Adrenal gland (tissue), 12 donors: ENCODE measurements around the gene ILF2. TPM values are rescaled to one million over a fixed set of nuclear protein-coding genes. Genes with fewer than 3 reads are reported as not detected.
"Not testable (repeated sequence)": the region's sequence is repeated elsewhere in the genome, so short reads cannot be mapped to it uniquely, and the experiment has no call there.

Experiments used
- DNase-seq, 7 donors: peaks; one replicate each; pipeline ENCODE4 v3.0.0-alpha.2; 2019 to 2020
- H3K27ac ChIP-seq, 5 donors: fragments of 200-600 bp; sonication (generic) in 4 of 5; 1 replicate in 3 of 5; 2 replicates in 2 of 5; pipeline versions ENCODE4 v1.5.1 to v1.8.0; 2016 to 2020; ENCODE audit warnings: mild to moderate bottlenecking in 1 of 5
- H3K27me3 ChIP-seq: fragments of 200-600 bp; 2 replicates; pipeline ENCODE4 v1.8.0; 2021
- H3K36me3 ChIP-seq, 2 donors: fragments of 200-600 bp; replicated peaks in 1 of 2; 1 replicate in 1 of 2; 2 replicates in 1 of 2; pipeline versions ENCODE4 v1.5.1 to v1.8.0; 2018 to 2022
- H3K4me1 ChIP-seq, 2 donors: fragments of 200-600 bp; replicated peaks in 1 of 2; 1 replicate in 1 of 2; 2 replicates in 1 of 2; pipeline versions ENCODE4 v1.5.1 to v1.8.0; 2018 to 2021
- H3K4me3 ChIP-seq, 4 donors: fragments of 200-600 bp; sonication (generic) in 3 of 4; one replicate each; pipeline ENCODE4 v1.5.1; 2016 to 2018
- H3K9me3 ChIP-seq, 3 donors: fragments of 200-600 bp; sonication (generic) in 1 of 3; replicated peaks in 1 of 3; 1 replicate in 2 of 3; 2 replicates in 1 of 3; pipeline versions ENCODE4 v1.5.1 to v1.8.0; 2016 to 2021
- CTCF ChIP-seq, 6 experiments: fragments of 450-650 bp in 4 of 6; fragments of 200-600 bp in 2 of 6; sonication (generic) in 1 of 6; IDR thresholded peaks; 1 replicate in 5 of 6; 2 replicates in 1 of 6; pipeline versions ENCODE4 v1.5.1 to v1.8.0; 2016 to 2021; ENCODE audit warnings: antibody characterized with exemption in 6 of 6, mild to moderate bottlenecking in 2 of 6, moderate library complexity in 1 of 6
- POLR2A ChIP-seq, 2 donors: fragments of 450-650 bp; IDR thresholded peaks; one replicate each; pipeline ENCODE4 v1.6.1; 2017; ENCODE audit warnings: antibody characterized with exemption in 2 of 2, mild to moderate bottlenecking in 2 of 2, moderate library complexity in 1 of 2
- WGBS, 4 donors: extraction: QIAGEN DNeasy Blood & Tissue Kit in 2 of 4; methylation state at CpG; one replicate each; pipeline versions ENCODE4 v1.1.5 to v1.1.7; 2013 to 2017; 5-methylcytosine and 5-hydroxymethylcytosine counted together
- intact Hi-C, 2 donors: fragments of 100-400 bp; cut with DNase I; formaldehyde crosslinking; loops; one replicate each; pipeline versions ENCODE4 v1.14.1 to v1.15.0; 2022 to 2023
- polyA plus RNA-seq, 3 donors: library from polyadenylated mRNA; stranded (reverse); fragments of 200-250 nt in 2 of 3; fragments of 350-450 nt in 1 of 3; fragmentation: Illumina TruSeq in 1 of 3; extraction: RNeasy Lipid Tissue Mini Kit (QIAGEN cat#74804) in 1 of 3; gene quantifications; one replicate each; pipeline ENCODE4 v1.2.3, GENCODE V29; 2013 to 2014
- total RNA-seq, 9 donors: library from RNA; depleted of rRNA in 4 of 9; stranded (reverse); fragments of >200 nt in 4 of 9; fragments of 120-200 nt in 1 of 9; fragmentation: NEBNext Ultra II Directional in 1 of 9; extraction: Animal tissue kit (Norgen Biotek cat#: 25700) in 1 of 9; gene quantifications; one replicate each; pipeline versions ENCODE4 v1.1.0 to v1.2.4, GENCODE V29; 2013 to 2023
- donor health status: healthy with polysubstance abuse.
- donor health status: Bipolar disorder and iron deficiency.
- donor health status: DM: yes; HTN: yes; CAD: no.
- donor health status: DM: no; HTN: no; CAD: no.
- donor health status: DM: no; HTN: no; CAD: no.
- donor health status: DM: yes; HTN: yes; CAD: no.

Gene ILF2
- total and polyA plus RNA-seq, 12 donors: 42.2 to 397 (median 105) TPM

DNA sequence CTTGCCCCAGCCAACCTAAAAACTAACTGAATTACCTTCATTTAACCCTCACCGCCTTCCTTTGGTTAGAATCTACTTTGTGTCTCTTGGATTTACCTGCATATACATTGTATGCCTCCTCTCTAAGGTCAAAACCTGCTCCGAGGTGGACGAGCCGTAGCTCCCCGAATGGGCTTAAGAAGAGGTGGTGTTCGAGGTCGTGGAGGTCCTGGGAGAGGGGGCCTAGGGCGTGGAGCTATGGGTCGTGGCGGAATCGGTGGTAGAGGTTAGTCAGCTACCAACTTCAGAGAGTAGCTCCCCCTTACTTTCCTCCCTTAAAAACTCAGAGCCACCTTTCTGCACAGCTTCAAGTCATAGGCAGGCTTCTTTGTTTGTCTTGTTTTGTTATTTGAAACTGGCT is 27.7 kb downstream of the ILF2 start:
- Histone ChIP-seq H3K9me3 (no peaks in the 10 kb centered on the region), H3K4me3 (no peak overlapping the region), H3K27ac (no peak overlapping the region), H3K4me1 (peaks cover 5 to 17% of the 10 kb centered on the region in 2 donors), H3K27me3 (no peaks in the 10 kb centered on the region), H3K36me3 (peaks cover 0 to 83% of the 10 kb centered on the region in 2 donors)
- WGBS, 4 donors: 89 to 92% (median 91%) methylated on average over 11 of the region's 11 CpGs
- DNase-seq: no peak
- intact Hi-C loops: no loop called here
- TF ChIP-seq CTCF (IDR thresholded peaks at IDR 0.05) (no peak), POLR2A (IDR thresholded peaks at IDR 0.05) (no peak)

- no peak overlapping the region for H3K4me3 ChIP-seq
- intact Hi-C loops: no loop called here
- no peak for DNase-seq
- no peak overlapping the region for H3K27ac ChIP-seq
- TF ChIP-seq POLR2A (IDR thresholded peaks at IDR 0.05): no peak
- no peak for TF ChIP-seq CTCF (IDR thresholded peaks at IDR 0.05)
- H3K9me3 ChIP-seq: no peaks in the 10 kb centered on the region
- peaks cover 0 to 91% of the 10 kb centered on the region in 2 donors for H3K36me3 ChIP-seq
- no peaks in the 10 kb centered on the region for H3K27me3 ChIP-seq
- peaks cover 12 to 26% of the 10 kb centered on the region in 2 donors for H3K4me1 ChIP-seq
- 79 to 88% (median 84%) methylated on average over 11 of the region's 11 CpGs for WGBS, 4 donors
Observed at GRCh38 chr1:153642161-153642560, 28.6 kb downstream of the ILF2 start.

DNA sequence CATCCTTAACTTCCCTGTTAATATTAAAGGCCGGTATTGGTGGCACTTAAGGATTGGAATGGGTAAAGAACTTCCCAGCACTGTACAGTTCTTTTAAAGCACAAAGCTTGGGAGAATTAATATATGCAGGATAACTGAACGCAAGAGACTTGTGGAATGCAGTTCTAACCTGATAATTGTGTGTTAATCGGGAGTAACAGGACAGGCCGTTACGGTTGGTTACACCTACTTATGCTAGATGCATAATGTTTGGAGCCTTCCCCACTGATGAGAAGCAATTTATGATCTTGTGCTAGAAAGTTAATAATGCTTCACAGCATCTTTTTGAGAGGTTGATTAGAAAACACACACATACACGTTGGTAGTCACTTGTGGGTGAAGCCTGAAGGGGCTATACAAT is 29.9 kb downstream of the ILF2 start:
- Histone ChIP-seq H3K9me3 (no peaks in the 10 kb centered on the region), H3K27me3 (no peaks in the 10 kb centered on the region), H3K4me3 (no peak overlapping the region), H3K27ac (no peak overlapping the region), H3K4me1 (peaks cover 15 to 39% of the 10 kb centered on the region in 2 donors), H3K36me3 (peaks cover 0 to 96% of the 10 kb centered on the region in 2 donors)
- intact Hi-C loops: no loop called here
- DNase-seq: no peak
- TF ChIP-seq CTCF (IDR thresholded peaks at IDR 0.05): no peak
- 72 to 84% (median 75%) methylated on average over 6 of the region's 6 CpGs for WGBS, 4 donors

- H3K27ac ChIP-seq, H3K4me3 ChIP-seq, H3K9me3 ChIP-seq, intact Hi-C loops, H3K27me3 ChIP-seq, DNase-seq: not testable (repeated sequence)
- 89 to 97% (median 95%) methylated on average over 5 of the region's 5 CpGs for WGBS, 4 donors
- peaks cover 0 to 89% of the 10 kb centered on the region in 2 donors for H3K36me3 ChIP-seq
- peaks cover 21 to 46% of the 10 kb centered on the region in 2 donors for H3K4me1 ChIP-seq
Observed at GRCh38 chr1:153640213-153640612, 30.6 kb downstream of the ILF2 start.

GRCh38 chr1:153639280-153639679 is 31.5 kb downstream of the ILF2 start:
- Histone ChIP-seq H3K27me3 (no peaks in the 10 kb centered on the region), H3K4me3 (no peak overlapping the region), H3K36me3 (peaks cover 0 to 81% of the 10 kb centered on the region in 2 donors), H3K27ac (no peak overlapping the region), H3K4me1 (peaks cover 23 to 52% of the 10 kb centered on the region in 2 donors), H3K9me3 (no peaks in the 10 kb centered on the region)
- DNase-seq: no peak
- WGBS, 4 donors: 77 to 87% (median 80%) methylated on average over 3 of the region's 3 CpGs
- TF ChIP-seq POLR2A (IDR thresholded peaks at IDR 0.05): no peak
- no peak for TF ChIP-seq CTCF (IDR thresholded peaks at IDR 0.05)
- intact Hi-C loops: no loop called here
